ENCODE data around the gene SCYL3.
A peak's percentile ranks its signal among the peaks of the same experiment; 100 is the strongest.
"Not testable (repeated sequence)": the region's sequence is repeated elsewhere in the genome, so short reads cannot be mapped to it uniquely, and the experiment has no call there.

The SCYL3 gene

DNA sequence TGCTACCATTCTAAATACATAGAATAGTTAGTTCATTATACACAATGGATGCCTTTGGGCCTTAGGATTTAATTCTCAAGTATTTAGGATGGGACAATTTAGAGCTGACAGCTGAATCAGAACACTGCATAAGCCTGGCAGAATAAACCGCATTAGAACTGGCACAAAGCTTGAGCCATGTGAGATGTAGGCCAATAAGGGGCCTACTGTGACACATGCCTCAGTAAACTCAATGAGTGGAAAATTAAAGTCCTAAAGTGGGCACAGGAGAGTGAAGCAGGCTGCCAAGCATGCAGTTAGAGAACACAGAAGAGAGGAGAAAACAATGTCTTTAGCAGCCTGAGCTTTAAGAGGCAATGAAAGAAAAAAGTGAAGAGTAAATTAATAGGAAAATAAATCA is 24.3 kb downstream of the SCYL3 start:
- TF ChIP-seq Cebpa-rat (IDR thresholded peaks at IDR 0.05), result no peak
- Histone ChIP-seq H3K27me3 (no peaks in the 10 kb centered on the region), H3K9me3 (replicated peaks in 1 of 11) (peaks cover 14 to 23% (median 19%) of the 10 kb centered on the region in 11 experiments), H3K4me1 (peaks cover 0 to 10% (median 7%) of the 10 kb centered on the region in 10 experiments; a peak in 8 of 20 replicates), H3K36me3 (peaks cover 95 to 100% (median 99%) of the 10 kb centered on the region in 11 experiments), H3K27ac (no peak overlapping the region), H3K4me3 (no peak overlapping the region), H4K20me1 (no peaks in the 10 kb centered on the region), H3K4me2 (no peak overlapping the region), H3K9ac (no peak overlapping the region)

DNA sequence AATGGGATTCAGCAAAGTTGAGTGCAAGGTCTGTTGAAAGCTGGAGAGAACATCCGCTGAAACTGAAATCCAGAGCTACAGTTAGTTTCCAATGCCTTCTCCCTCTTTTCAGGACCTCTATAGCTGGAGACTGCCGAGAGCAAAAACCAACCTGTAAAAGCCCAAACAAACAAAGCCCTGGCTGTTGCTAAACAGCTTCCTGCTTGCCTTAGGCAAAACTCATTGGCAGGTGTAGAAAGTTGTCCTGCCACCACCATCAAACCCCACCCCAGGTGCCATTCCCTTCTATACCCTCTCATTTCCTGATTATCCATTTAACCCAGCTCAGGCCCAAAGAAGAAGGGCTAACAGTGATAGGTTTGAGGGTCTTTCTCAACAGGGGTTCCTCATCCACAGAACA is 24.7 kb downstream of the SCYL3 start:
- Histone ChIP-seq H3K36me3 (peaks cover 95 to 100% (median 99%) of the 10 kb centered on the region in 11 experiments), H3K4me1 (peaks cover 0 to 7% (median 5%) of the 10 kb centered on the region in 10 experiments; a peak in 8 of 20 replicates), H3K9ac (no peak overlapping the region), H3K4me3 (no peak overlapping the region), H3K27me3 (no peaks in the 10 kb centered on the region), H4K20me1 (no peaks in the 10 kb centered on the region), H3K4me2 (no peak overlapping the region), H3K9me3 (replicated peaks in 1 of 11) (peaks cover 14 to 23% (median 19%) of the 10 kb centered on the region in 11 experiments), H3K27ac (no peak overlapping the region)
- no peak for TF ChIP-seq Cebpa-rat (IDR thresholded peaks at IDR 0.05)

DNA sequence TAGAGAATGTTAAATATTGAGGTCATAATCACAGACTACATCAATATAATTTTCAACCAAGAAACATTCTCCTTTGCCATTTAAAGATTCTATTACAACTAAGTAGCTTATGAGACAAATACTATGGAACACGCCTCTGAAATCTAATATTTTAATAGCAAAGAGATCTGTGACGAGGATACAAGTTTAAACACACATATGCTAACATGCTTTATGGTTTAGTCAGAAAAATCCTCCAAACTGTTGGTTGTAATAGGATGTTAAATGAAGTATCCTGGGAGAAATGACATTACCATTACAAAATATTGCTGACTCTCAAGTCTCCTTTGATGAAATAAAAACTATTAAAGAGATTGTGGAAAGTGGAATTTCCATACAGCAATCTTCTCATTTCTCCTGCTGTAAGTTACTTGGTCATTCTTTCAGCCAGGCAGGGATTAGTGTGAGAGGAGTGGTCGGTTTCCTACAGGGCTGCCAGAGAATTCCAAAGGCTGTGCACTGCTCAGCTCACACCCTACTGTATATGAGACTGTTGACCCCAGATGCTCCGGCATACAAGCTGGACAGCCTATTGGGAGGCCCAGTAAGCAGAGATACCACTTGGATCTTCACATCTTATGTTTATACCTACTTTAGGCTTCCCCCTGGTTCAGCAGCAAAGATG is 26.6 kb downstream of the SCYL3 start:
- H3K4me2 ChIP-seq, result no peak overlapping the region

DNA sequence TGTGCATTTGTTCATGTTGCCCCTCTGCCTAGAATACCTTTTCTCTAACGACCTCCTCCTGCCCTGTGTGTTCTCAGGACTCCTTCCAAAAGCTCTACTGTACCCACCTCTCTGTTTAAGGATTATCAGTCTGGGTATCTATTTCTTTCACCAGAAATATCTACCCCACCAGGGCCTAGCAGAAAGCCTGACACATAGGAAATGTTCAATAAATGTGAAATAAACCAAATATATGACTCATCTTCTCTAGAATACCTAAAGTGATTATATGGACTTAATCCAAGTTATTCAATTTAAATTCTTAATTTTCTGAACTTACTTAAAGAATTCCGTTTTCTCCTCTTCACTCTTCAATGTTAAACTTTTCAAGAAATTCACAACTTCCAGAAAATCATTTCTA is 27.1 kb downstream of the SCYL3 start:
- no peak for TF ChIP-seq Cebpa-rat (IDR thresholded peaks at IDR 0.05)
- Histone ChIP-seq H3K9ac (no peak overlapping the region), H3K27ac (no peak overlapping the region), H3K4me2 (no peak overlapping the region), H4K20me1 (no peaks in the 10 kb centered on the region; a peak in 1 of 22 replicates), H3K4me3 (no peak overlapping the region), H3K4me1 (no peaks in the 10 kb centered on the region), H3K36me3 (peaks cover 94 to 100% (median 99%) of the 10 kb centered on the region in 11 experiments), H3K27me3 (no peaks in the 10 kb centered on the region), H3K9me3 (replicated peaks in 1 of 11) (peaks cover 0 to 3% (median under 1%) of the 10 kb centered on the region in 11 experiments; a peak in 8 of 22 replicates)

More for the DNA sequence above, 26.6 kb downstream of the SCYL3 start:
- peaks cover 2 to 9% (median 6%) of the 10 kb centered on the region in 11 experiments for H3K9me3 ChIP-seq (replicated peaks in 1 of 11)
- peaks cover 94 to 100% (median 99%) of the 10 kb centered on the region in 11 experiments for H3K36me3 ChIP-seq
- no peaks in the 10 kb centered on the region for H3K27me3 ChIP-seq
- no peaks in the 10 kb centered on the region for H3K4me1 ChIP-seq
- no peak overlapping the region for H3K9ac ChIP-seq
- H3K4me3 ChIP-seq, result no peak overlapping the region
- no peaks in the 10 kb centered on the region; a peak in 1 of 22 replicates for H4K20me1 ChIP-seq
- no peak overlapping the region for H3K27ac ChIP-seq
- TF ChIP-seq Cebpa-rat (IDR thresholded peaks at IDR 0.05), result no peak

DNA sequence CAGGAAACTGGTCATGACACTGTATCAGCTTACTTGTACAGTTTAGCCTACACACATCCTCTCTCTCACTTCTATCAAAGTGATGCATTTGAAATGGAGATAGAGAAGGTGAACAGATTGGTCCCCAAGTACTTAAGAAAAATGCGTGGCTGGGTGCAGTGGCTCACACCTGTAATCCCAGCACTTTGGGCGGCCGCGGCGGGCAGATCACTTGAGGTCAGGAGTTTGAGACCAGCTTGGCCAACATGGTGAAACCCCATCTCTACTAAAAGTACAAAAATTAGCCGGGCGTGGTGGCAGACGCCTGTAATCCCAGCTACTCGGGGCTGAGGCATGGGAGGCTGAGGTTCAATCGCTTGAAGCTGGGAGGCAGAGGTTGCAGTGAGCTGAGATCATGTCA is 29.2 kb downstream of the SCYL3 start:
- not testable (repeated sequence) for H3K4me3 ChIP-seq; H4K20me1 ChIP-seq; H3K27me3 ChIP-seq; H3K9me3 ChIP-seq (replicated peaks in 1 of 11); H3K4me1 ChIP-seq; H3K27ac ChIP-seq; H3K9ac ChIP-seq; H3K4me2 ChIP-seq
- H3K36me3 ChIP-seq, result peaks cover 98 to 100% (median 99%) of the 10 kb centered on the region in 11 experiments

DNA sequence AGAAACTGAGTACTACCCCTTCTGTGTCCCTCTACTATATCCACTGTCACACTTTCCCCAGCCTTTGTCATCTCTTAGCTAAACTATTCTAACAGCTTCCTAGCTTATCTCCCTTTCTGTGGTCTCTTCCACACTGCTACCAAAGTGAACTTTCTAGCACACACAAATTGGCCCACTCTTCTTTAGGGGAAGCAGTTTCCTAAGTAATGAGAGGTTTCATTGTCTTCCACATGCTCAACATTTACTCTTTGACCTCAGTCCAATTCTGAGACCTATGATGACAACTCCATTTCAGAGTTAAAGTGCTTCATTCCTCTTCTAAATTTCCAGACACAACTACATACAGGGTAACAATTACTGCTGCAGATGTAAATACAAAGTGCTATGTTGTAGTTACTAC is 32.9 kb downstream of the SCYL3 start:
- Histone ChIP-seq H3K36me3 (peaks cover 93 to 100% (median 98%) of the 10 kb centered on the region in 11 experiments), H3K4me2 (no peak overlapping the region; a peak in 1 of 22 replicates), H3K4me3 (no peak overlapping the region), H3K4me1 (peaks cover 0 to 7% (median 5%) of the 10 kb centered on the region in 10 experiments; a peak in 4 of 20 replicates), H3K9ac (no peak overlapping the region), H3K9me3 (replicated peaks in 1 of 11) (no peaks in the 10 kb centered on the region), H4K20me1 (no peaks in the 10 kb centered on the region; a peak in 1 of 22 replicates), H3K27me3 (no peaks in the 10 kb centered on the region), H3K27ac (no peak overlapping the region)
- no peak for TF ChIP-seq Cebpa-rat (IDR thresholded peaks at IDR 0.05)

DNA sequence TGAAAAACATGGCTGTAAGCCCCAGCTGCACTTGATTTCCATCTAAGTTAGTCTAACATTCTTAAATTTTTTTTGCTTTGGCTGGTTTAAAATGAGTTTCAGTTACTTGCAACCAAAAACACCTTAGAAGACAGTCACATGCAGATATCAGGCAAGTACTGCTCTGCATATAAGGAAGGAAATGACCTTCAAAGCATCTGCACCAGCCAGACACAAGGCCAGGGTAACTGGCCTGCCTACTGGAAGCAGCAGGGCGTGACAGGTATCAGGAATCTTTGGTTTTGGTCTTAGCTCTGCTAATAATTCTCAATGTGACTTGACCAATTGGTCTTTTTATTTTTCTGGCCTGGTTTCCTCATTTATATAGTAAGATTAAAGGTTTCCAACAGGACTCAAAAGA is 33.5 kb downstream of the SCYL3 start:
- Histone ChIP-seq H3K36me3 (peaks cover 93 to 100% (median 98%) of the 10 kb centered on the region in 11 experiments), H3K27ac (no peak overlapping the region)
- TF ChIP-seq Cebpa-rat (IDR thresholded peaks at IDR 0.05), result no peak

DNA sequence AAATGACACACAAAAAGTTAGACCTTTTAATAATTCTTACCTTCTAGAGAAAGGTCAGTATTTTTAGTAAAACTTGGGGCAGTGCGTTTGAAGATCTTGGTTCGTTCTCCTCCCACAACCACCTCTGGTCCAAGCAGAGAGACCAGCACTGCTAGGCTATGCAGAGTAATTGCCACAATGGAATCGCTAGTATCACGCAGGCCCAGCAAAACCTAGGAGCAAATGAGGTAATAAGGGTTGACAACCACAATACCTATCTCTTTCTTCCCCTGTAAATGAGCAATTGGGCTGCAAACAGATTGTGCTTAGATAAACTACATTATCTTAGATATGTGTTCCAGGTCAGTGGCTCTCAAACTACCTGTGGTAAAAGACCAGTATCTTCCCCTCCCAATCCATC is 34.7 kb downstream of the SCYL3 start:
- Histone ChIP-seq H3K27ac (no peak overlapping the region), H3K4me1 (peaks cover 0 to 7% (median 5%) of the 10 kb centered on the region in 10 experiments; a peak in 4 of 20 replicates), H3K9ac (no peak overlapping the region), H4K20me1 (no peaks in the 10 kb centered on the region; a peak in 1 of 22 replicates), H3K27me3 (no peaks in the 10 kb centered on the region), H3K4me3 (no peak overlapping the region), H3K36me3 (peaks cover 93 to 100% (median 98%) of the 10 kb centered on the region in 11 experiments), H3K4me2 (no peak overlapping the region), H3K9me3 (replicated peaks in 1 of 11) (no peaks in the 10 kb centered on the region)
- no peak for TF ChIP-seq Cebpa-rat (IDR thresholded peaks at IDR 0.05)

More for the DNA sequence above, 33.5 kb downstream of the SCYL3 start:
- Histone ChIP-seq H3K9me3 (replicated peaks in 1 of 11) (no peaks in the 10 kb centered on the region), H3K4me2 (peak overlapping the region in 1 of 11 experiments; percentile 25; a peak in 1 of 22 replicates), H3K4me3 (no peak overlapping the region), H3K9ac (no peak overlapping the region), H3K4me1 (peaks cover 0 to 7% (median 5%) of the 10 kb centered on the region in 10 experiments; a peak in 4 of 20 replicates), H4K20me1 (no peaks in the 10 kb centered on the region; a peak in 1 of 22 replicates), H3K27me3 (no peaks in the 10 kb centered on the region)

DNA sequence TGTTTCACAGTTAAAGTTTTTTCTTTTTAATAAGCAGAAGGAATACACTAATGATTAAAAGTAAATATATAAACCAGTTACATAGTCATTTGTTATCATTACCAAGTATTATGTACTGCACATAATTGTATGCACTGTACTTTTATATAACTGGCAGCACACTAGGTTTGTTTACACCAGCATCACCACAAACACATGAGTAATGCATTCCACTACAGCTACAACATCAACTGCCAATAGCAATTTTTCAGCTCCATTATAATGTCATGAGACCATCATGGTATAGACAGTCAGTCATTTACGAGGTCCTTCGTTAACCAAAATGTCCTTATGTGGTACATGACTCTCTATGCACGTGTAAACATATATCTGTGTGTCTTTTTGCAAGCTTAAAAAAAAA is 35.2 kb downstream of the SCYL3 start:
- no peak overlapping the region for H3K9ac ChIP-seq
- H3K4me1 ChIP-seq, result peaks cover 0 to 7% (median 5%) of the 10 kb centered on the region in 10 experiments; a peak in 4 of 20 replicates
- H3K36me3 ChIP-seq, result peaks cover 93 to 100% (median 98%) of the 10 kb centered on the region in 11 experiments
- H3K27me3 ChIP-seq, result no peaks in the 10 kb centered on the region
- no peak for TF ChIP-seq Cebpa-rat (IDR thresholded peaks at IDR 0.05)
- H4K20me1 ChIP-seq, result no peaks in the 10 kb centered on the region; a peak in 1 of 22 replicates
- H3K4me2 ChIP-seq, result no peak overlapping the region
- H3K9me3 ChIP-seq (replicated peaks in 1 of 11), result no peaks in the 10 kb centered on the region
- H3K4me3 ChIP-seq, result no peak overlapping the region
- H3K27ac ChIP-seq, result no peak overlapping the region
